WTC11 (cell line): ENCODE results near the gene DAB1. TPM values are rescaled to one million over a fixed set of nuclear protein-coding genes. Genes with fewer than 3 reads are reported as not detected.

Experiments
- ATAC-seq: fragments of 200-7000 bp; cut with Tn5 transposase; 2 replicates; pipeline ENCODE4 v1.10.0; 2021; ENCODE audit warnings: mild to moderate bottlenecking, moderate library complexity
- CTCF ChIA-PET: fragments of 300-600 bp; sonication (Branson Sonifier 250); formaldehyde crosslinking; loops from one replicate; lab custom pipeline; 2021; ENCODE audit warnings: antibody characterized with exemption; lab: Charles Lee
- POLR2A ChIA-PET: fragments of 350-600 bp; sonication (Branson Sonifier 250); formaldehyde crosslinking; loops from one replicate; lab custom pipeline; 2021; ENCODE audit warnings: antibody characterized with exemption; lab: Charles Lee
- DNase-seq: peaks from one replicate; pipeline ENCODE4 v3.0.0; 2021; ENCODE audit warnings: low spot score
- H3K27ac Mint-ChIP-seq: 2 replicates; pipeline ENCODE4 v1.8.0; 2021; ENCODE audit warnings: mixed read lengths
- H3K27me3 Mint-ChIP-seq: 2 replicates; pipeline ENCODE4 v1.8.0; 2021; ENCODE audit warnings: low read depth, mild to moderate bottlenecking, moderate library complexity, mixed read lengths
- H3K36me3 Mint-ChIP-seq: 2 replicates; pipeline ENCODE4 v1.8.0; 2021; ENCODE audit warnings: mixed read lengths
- H3K4me1 Mint-ChIP-seq: 2 replicates; pipeline ENCODE4 v1.8.0; 2022; ENCODE audit warnings: mixed read lengths
- H3K4me3 Mint-ChIP-seq: 2 replicates; pipeline ENCODE4 v1.8.0; 2021; ENCODE audit warnings: mild to moderate bottlenecking, moderate library complexity, mixed read lengths
- H3K9me3 Mint-ChIP-seq: 2 replicates; pipeline ENCODE4 v1.8.0; 2021; ENCODE audit warnings: mixed read lengths
- MXD4 ChIP-seq: fragments of 250-450 bp; sonication (Bioruptor Pico); IDR thresholded peaks from 2 replicates; pipeline ENCODE4 v1.8.0; 2021; ENCODE audit warnings: mild to moderate bottlenecking, moderate library complexity, borderline replicate concordance
- MYBL2 ChIP-seq: sonication (generic); formaldehyde crosslinking; IDR thresholded peaks from 2 replicates; pipeline ENCODE4 v1.8.1; 2023; ENCODE audit warnings: mild to moderate bottlenecking, moderate library complexity, missing genetic modification reagents
- NR1H2 ChIP-seq: sonication (generic); formaldehyde crosslinking; IDR thresholded peaks from 2 replicates; pipeline ENCODE4 v1.9.0; 2021; ENCODE audit warnings: mild to moderate bottlenecking, moderate library complexity, missing genetic modification reagents
- NR3C1 ChIP-seq: sonication (generic); formaldehyde crosslinking; conservative IDR thresholded peaks from 2 replicates; pipeline ENCODE4 v1.8.1; 2023; ENCODE audit warnings: low read depth, mild to moderate bottlenecking, missing genetic modification reagents
- SMAD3 ChIP-seq: sonication (generic); formaldehyde crosslinking; IDR thresholded peaks from 2 replicates; pipeline ENCODE4 v1.8.0; 2022; ENCODE audit warnings: missing genetic modification reagents, mild to moderate bottlenecking, borderline replicate concordance
- ZNF121 ChIP-seq: sonication (generic); formaldehyde crosslinking; IDR thresholded peaks from 2 replicates; pipeline ENCODE4 v1.8.0; 2023; ENCODE audit warnings: missing genetic modification reagents
- ZNF263 ChIP-seq: sonication (generic); formaldehyde crosslinking; IDR thresholded peaks from 2 replicates; pipeline ENCODE4 v1.8.1; 2022; ENCODE audit warnings: low read depth, mild to moderate bottlenecking, moderate library complexity, missing genetic modification reagents
- ZNF423 ChIP-seq: fragments of 250-450 bp; sonication (Bioruptor Pico); IDR thresholded peaks from 2 replicates; pipeline ENCODE4 v2.1.2; 2022; ENCODE audit warnings: mild to moderate bottlenecking, moderate library complexity
- total RNA-seq: library from RNA; stranded (reverse); gene quantifications from 3 replicates; pipeline ENCODE4 v1.2.3, GENCODE V29; 2021
- TF ChIP-seq, protein P1 (sequence below): fragments of 250-450 bp; sonication (Bioruptor Pico); IDR thresholded peaks from 2 replicates; pipeline ENCODE4 v1.9.0; 2021; ENCODE audit warnings: mild to moderate bottlenecking
- TF ChIP-seq, protein P2 (sequence below): fragments of 250-450 bp; sonication (Bioruptor Pico); IDR thresholded peaks from 2 replicates; pipeline ENCODE4 v1.9.0; 2021; ENCODE audit warnings: moderate library complexity, mild to moderate bottlenecking, inconsistent platforms, borderline replicate concordance
- TF ChIP-seq, protein P3 (sequence below): sonication (generic); formaldehyde crosslinking; IDR thresholded peaks from 2 replicates; pipeline ENCODE4 v1.8.0; 2023; ENCODE audit warnings: missing genetic modification reagents, mild to moderate bottlenecking, borderline replicate concordance
- TF ChIP-seq, protein P4 (sequence below): sonication (generic); formaldehyde crosslinking; conservative IDR thresholded peaks from 2 replicates; pipeline ENCODE4 v1.8.1; 2023; ENCODE audit warnings: mild to moderate bottlenecking, low read depth, missing genetic modification reagents, moderate library complexity
- TF ChIP-seq, protein P5 (sequence below): sonication (generic); formaldehyde crosslinking; IDR thresholded peaks from 2 replicates; pipeline ENCODE4 v1.8.1; 2023; ENCODE audit warnings: mild to moderate bottlenecking, missing genetic modification reagents
- TF ChIP-seq, protein P6 (sequence below): sonication (generic); formaldehyde crosslinking; IDR thresholded peaks from 2 replicates; pipeline ENCODE4 v1.8.1; 2022; ENCODE audit warnings: mild to moderate bottlenecking, moderate library complexity, missing genetic modification reagents

DAB1 gene
- total RNA-seq, 1 experiment from 2014 or later = 10.7 TPM

DNA sequence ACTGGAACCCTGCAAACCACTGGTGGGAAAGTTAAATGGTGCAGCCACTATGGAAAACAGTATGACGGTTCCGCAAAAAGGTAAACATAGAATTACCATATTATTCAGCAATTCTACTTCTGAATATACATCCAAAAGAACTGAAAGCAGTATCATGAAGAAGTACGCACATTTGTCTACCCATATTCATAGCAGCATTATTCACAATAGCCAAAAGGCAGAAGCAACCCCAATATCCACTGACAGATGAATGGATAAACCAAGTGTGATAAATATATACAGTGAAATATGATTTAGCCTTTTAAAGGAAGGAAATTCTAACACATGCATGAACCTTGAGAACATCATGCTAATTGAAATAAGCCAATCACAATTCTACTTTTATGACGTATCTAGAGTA is 39.6 kb downstream of the DAB1 start:
- Mint-ChIP-seq H3K4me3 (no peak overlapping the region), H3K27me3 (no peaks in the 10 kb centered on the region), H3K9me3 (no peaks in the 10 kb centered on the region), H3K4me1 (peaks cover 23% of the 10 kb centered on the region), H3K36me3 (no peaks in the 10 kb centered on the region), H3K27ac (no peak overlapping the region)
- TF ChIP-seq MXD4 (CRISPR knock-in tag) = no peak
- TF ChIP-seq NR1H2 = no peak
- no peak for TF ChIP-seq SMAD3 (CRISPR knock-in tag)
- TF ChIP-seq, protein P1, sequence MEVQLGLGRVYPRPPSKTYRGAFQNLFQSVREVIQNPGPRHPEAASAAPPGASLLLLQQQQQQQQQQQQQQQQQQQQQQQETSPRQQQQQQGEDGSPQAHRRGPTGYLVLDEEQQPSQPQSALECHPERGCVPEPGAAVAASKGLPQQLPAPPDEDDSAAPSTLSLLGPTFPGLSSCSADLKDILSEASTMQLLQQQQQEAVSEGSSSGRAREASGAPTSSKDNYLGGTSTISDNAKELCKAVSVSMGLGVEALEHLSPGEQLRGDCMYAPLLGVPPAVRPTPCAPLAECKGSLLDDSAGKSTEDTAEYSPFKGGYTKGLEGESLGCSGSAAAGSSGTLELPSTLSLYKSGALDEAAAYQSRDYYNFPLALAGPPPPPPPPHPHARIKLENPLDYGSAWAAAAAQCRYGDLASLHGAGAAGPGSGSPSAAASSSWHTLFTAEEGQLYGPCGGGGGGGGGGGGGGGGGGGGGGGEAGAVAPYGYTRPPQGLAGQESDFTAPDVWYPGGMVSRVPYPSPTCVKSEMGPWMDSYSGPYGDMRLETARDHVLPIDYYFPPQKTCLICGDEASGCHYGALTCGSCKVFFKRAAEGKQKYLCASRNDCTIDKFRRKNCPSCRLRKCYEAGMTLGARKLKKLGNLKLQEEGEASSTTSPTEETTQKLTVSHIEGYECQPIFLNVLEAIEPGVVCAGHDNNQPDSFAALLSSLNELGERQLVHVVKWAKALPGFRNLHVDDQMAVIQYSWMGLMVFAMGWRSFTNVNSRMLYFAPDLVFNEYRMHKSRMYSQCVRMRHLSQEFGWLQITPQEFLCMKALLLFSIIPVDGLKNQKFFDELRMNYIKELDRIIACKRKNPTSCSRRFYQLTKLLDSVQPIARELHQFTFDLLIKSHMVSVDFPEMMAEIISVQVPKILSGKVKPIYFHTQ (CRISPR knock-in tag) = no peak
- TF ChIP-seq, protein P2, sequence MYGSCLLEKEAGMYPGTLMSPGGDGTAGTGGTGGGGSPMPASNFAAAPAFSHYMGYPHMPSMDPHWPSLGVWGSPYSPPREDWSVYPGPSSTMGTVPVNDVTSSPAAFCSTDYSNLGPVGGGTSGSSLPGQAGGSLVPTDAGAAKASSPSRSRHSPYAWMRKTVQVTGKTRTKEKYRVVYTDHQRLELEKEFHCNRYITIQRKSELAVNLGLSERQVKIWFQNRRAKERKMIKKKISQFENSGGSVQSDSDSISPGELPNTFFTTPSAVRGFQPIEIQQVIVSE = no peak
- no peak for TF ChIP-seq ZNF423 (CRISPR knock-in tag)
- no peak for TF ChIP-seq MYBL2
- TF ChIP-seq, protein P3, sequence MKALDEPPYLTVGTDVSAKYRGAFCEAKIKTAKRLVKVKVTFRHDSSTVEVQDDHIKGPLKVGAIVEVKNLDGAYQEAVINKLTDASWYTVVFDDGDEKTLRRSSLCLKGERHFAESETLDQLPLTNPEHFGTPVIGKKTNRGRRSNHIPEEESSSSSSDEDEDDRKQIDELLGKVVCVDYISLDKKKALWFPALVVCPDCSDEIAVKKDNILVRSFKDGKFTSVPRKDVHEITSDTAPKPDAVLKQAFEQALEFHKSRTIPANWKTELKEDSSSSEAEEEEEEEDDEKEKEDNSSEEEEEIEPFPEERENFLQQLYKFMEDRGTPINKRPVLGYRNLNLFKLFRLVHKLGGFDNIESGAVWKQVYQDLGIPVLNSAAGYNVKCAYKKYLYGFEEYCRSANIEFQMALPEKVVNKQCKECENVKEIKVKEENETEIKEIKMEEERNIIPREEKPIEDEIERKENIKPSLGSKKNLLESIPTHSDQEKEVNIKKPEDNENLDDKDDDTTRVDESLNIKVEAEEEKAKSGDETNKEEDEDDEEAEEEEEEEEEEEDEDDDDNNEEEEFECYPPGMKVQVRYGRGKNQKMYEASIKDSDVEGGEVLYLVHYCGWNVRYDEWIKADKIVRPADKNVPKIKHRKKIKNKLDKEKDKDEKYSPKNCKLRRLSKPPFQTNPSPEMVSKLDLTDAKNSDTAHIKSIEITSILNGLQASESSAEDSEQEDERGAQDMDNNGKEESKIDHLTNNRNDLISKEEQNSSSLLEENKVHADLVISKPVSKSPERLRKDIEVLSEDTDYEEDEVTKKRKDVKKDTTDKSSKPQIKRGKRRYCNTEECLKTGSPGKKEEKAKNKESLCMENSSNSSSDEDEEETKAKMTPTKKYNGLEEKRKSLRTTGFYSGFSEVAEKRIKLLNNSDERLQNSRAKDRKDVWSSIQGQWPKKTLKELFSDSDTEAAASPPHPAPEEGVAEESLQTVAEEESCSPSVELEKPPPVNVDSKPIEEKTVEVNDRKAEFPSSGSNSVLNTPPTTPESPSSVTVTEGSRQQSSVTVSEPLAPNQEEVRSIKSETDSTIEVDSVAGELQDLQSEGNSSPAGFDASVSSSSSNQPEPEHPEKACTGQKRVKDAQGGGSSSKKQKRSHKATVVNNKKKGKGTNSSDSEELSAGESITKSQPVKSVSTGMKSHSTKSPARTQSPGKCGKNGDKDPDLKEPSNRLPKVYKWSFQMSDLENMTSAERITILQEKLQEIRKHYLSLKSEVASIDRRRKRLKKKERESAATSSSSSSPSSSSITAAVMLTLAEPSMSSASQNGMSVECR (CRISPR knock-in tag) = no peak
- TF ChIP-seq ZNF121 (CRISPR knock-in tag) = no peak
- TF ChIP-seq NR3C1 (CRISPR knock-in tag) = no peak
- TF ChIP-seq ZNF263 (CRISPR knock-in tag) = no peak
- TF ChIP-seq, protein P4, sequence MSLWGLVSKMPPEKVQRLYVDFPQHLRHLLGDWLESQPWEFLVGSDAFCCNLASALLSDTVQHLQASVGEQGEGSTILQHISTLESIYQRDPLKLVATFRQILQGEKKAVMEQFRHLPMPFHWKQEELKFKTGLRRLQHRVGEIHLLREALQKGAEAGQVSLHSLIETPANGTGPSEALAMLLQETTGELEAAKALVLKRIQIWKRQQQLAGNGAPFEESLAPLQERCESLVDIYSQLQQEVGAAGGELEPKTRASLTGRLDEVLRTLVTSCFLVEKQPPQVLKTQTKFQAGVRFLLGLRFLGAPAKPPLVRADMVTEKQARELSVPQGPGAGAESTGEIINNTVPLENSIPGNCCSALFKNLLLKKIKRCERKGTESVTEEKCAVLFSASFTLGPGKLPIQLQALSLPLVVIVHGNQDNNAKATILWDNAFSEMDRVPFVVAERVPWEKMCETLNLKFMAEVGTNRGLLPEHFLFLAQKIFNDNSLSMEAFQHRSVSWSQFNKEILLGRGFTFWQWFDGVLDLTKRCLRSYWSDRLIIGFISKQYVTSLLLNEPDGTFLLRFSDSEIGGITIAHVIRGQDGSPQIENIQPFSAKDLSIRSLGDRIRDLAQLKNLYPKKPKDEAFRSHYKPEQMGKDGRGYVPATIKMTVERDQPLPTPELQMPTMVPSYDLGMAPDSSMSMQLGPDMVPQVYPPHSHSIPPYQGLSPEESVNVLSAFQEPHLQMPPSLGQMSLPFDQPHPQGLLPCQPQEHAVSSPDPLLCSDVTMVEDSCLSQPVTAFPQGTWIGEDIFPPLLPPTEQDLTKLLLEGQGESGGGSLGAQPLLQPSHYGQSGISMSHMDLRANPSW = no peak
- TF ChIP-seq, protein P5, sequence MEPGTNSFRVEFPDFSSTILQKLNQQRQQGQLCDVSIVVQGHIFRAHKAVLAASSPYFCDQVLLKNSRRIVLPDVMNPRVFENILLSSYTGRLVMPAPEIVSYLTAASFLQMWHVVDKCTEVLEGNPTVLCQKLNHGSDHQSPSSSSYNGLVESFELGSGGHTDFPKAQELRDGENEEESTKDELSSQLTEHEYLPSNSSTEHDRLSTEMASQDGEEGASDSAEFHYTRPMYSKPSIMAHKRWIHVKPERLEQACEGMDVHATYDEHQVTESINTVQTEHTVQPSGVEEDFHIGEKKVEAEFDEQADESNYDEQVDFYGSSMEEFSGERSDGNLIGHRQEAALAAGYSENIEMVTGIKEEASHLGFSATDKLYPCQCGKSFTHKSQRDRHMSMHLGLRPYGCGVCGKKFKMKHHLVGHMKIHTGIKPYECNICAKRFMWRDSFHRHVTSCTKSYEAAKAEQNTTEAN (CRISPR knock-in tag) = no peak
- TF ChIP-seq, protein P6, sequence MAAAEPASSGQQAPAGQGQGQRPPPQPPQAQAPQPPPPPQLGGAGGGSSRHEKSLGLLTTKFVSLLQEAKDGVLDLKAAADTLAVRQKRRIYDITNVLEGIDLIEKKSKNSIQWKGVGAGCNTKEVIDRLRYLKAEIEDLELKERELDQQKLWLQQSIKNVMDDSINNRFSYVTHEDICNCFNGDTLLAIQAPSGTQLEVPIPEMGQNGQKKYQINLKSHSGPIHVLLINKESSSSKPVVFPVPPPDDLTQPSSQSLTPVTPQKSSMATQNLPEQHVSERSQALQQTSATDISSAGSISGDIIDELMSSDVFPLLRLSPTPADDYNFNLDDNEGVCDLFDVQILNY (CRISPR knock-in tag) = no peak
- CTCF ChIA-PET = no interaction called here
- no peak for ATAC-seq
- POLR2A ChIA-PET = no interaction called here
- DNase-seq = no peak
